ENCODE data around the gene STPG3. TPM values are rescaled to one million over a fixed set of nuclear protein-coding genes. Genes with fewer than 3 reads are reported as not detected.
A peak's percentile ranks its signal among the peaks of the same experiment; 100 is the strongest.

The STPG3 gene
- total and polyA plus RNA-seq, 9 of the 15 experiments (the other 6 are each of a cell fraction or from before 2014, with no cell fraction given) = not detected

DNA sequence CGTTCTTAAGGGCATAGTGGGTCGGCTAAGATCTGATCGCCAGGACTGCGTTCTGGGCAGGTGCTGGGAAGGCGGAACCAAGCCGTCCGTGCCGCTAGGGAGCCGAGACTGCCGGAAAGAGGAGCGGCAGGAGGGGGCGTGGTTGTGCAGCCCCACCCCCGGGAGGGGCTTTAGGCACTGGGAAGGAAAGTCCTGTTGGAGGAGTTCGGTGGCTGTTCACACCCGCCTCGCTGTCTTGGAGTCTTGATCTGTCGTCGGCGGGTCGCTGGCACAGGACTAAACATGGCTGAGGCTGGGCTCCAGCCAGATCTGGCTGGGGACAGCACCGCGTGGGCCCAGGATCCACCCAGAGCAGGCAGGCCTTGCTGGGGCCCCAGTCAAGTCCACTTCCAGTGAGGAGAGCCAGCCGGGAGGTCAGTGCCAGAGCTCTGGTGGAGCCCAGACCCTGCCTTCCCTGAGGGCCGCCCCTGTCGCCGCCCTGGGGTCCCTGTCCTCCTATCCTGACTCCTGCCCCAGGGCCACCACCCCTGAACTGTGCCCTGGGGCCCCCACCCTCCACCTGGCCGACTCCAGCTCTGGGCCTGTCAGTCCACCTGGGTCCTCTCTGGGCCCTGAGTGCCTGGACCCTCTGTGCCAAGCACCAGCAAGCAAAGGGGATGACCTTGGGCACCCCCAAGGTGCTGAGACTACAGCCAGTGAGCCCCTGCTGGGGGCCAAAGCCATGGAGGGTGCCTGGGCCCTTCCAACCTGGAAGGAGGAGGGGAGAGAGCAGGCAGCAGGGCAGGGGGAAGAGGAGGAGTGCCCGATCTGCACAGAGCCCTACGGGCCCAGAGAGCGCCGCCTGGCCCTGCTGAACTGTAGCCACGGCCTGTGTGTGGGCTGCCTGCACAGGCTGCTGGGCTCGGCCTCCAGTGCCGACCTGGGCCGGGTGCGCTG is 33.5 kb upstream of the STPG3 start (continued):
- peak; percentile 58; the same call in 1 of the 2 replicates for TF ChIP-seq CTBP1 (IDR thresholded peaks at IDR 0.05; ENCODE audit: borderline replicate concordance)
- TF ChIP-seq L3MBTL2 (IDR thresholded peaks at IDR 0.05) = peak; percentile 70; the same call in 1 of the 2 replicates
- no peak for TF ChIP-seq CBX2 (IDR thresholded peaks at IDR 0.05; ENCODE audit: insufficient read depth, low read length, poor library complexity, severe bottlenecking)
- TF ChIP-seq STAT5B (CRISPR knock-in tag; IDR thresholded peaks at IDR 0.05) = no peak
- TF ChIP-seq ZNF644 (tag; IDR thresholded peaks at IDR 0.05; ENCODE audit: low read depth) = no peak
- TF ChIP-seq ZNF133 (CRISPR knock-in tag; IDR thresholded peaks at IDR 0.05) = no peak
- TF ChIP-seq POLR2H (tag; IDR thresholded peaks at IDR 0.05; ENCODE audit: low read depth) = no peak
- TF ChIP-seq TEAD4 (IDR thresholded peaks at IDR 0.05; ENCODE audit: low read length) = no peak
- no peak for TF ChIP-seq TEAD4 (CRISPR knock-in tag; IDR thresholded peaks at IDR 0.05; ENCODE audit: borderline replicate concordance)
- TF ChIP-seq YY1 (IDR thresholded peaks at IDR 0.05; ENCODE audit: borderline replicate concordance in 1 of 3, control insufficient read depth in 1 of 3, extremely low read depth in 1 of 3, insufficient read depth in 3 of 3, insufficient read length in 1 of 3, insufficient replicate concordance in 2 of 3, low read depth in 1 of 3, low read length in 2 of 3) = peak in 2 of 3 experiments; percentile 19 to 66
- TF ChIP-seq ASH1L (IDR thresholded peaks at IDR 0.05; ENCODE audit: borderline replicate concordance, low read depth, partially characterized antibody) = no peak
- TF ChIP-seq, protein P1, sequence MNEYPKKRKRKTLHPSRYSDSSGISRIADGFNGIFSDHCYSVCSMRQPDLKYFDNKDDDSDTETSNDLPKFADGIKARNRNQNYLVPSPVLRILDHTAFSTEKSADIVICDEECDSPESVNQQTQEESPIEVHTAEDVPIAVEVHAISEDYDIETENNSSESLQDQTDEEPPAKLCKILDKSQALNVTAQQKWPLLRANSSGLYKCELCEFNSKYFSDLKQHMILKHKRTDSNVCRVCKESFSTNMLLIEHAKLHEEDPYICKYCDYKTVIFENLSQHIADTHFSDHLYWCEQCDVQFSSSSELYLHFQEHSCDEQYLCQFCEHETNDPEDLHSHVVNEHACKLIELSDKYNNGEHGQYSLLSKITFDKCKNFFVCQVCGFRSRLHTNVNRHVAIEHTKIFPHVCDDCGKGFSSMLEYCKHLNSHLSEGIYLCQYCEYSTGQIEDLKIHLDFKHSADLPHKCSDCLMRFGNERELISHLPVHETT (CRISPR knock-in tag; conservative IDR thresholded peaks at IDR 0.05 in 1 of 2, IDR thresholded peaks at IDR 0.05 in 1 of 2) = no peak
- no peak for TF ChIP-seq ZC3H4 (CRISPR knock-in tag; IDR thresholded peaks at IDR 0.05; ENCODE audit: borderline replicate concordance)
- TF ChIP-seq, protein P2, sequence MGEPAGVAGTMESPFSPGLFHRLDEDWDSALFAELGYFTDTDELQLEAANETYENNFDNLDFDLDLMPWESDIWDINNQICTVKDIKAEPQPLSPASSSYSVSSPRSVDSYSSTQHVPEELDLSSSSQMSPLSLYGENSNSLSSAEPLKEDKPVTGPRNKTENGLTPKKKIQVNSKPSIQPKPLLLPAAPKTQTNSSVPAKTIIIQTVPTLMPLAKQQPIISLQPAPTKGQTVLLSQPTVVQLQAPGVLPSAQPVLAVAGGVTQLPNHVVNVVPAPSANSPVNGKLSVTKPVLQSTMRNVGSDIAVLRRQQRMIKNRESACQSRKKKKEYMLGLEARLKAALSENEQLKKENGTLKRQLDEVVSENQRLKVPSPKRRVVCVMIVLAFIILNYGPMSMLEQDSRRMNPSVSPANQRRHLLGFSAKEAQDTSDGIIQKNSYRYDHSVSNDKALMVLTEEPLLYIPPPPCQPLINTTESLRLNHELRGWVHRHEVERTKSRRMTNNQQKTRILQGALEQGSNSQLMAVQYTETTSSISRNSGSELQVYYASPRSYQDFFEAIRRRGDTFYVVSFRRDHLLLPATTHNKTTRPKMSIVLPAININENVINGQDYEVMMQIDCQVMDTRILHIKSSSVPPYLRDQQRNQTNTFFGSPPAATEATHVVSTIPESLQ (CRISPR knock-in tag; IDR thresholded peaks at IDR 0.05) = peak; percentile 75; the same call in 1 of the 2 replicates
- no peak for TF ChIP-seq SMAD3 (CRISPR knock-in tag; conservative IDR thresholded peaks at IDR 0.05)
- no peak for TF ChIP-seq NR2C2 (CRISPR knock-in tag; IDR thresholded peaks at IDR 0.05)
- no peak for TF ChIP-seq NR2C2 (tag; IDR thresholded peaks at IDR 0.05)
- TF ChIP-seq MEIS2 (IDR thresholded peaks at IDR 0.05; ENCODE audit: partially characterized antibody) = no peak
- TF ChIP-seq, protein P3, sequence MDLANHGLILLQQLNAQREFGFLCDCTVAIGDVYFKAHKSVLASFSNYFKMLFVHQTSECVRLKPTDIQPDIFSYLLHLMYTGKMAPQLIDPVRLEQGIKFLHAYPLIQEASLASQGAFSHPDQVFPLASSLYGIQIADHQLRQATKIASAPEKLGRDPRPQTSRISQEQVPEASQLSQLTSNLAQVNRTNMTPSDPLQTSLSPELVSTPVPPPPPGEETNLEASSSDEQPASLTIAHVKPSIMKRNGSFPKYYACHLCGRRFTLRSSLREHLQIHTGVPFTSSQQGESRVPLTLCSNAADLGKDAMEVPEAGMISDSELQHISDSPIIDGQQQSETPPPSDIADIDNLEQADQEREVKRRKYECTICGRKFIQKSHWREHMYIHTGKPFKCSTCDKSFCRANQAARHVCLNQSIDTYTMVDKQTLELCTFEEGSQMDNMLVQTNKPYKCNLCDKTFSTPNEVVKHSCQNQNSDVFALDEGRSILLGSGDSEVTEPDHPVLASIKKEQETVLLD (IDR thresholded peaks at IDR 0.05) = no peak; the same call in 1 of the 2 replicates
